Testis (tissue), 3 donors: ENCODE measurements around the gene GTF2F1. TPM values are rescaled to one million over a fixed set of nuclear protein-coding genes. Genes with fewer than 3 reads are reported as not detected.

ENCODE experiments used
- DNase-seq: peaks from one replicate; pipeline ENCODE4 v3.0.0-alpha.2; 2019
- H3K27ac ChIP-seq, 2 donors: fragments of 200-600 bp; sonication (generic); one replicate each; pipeline ENCODE4 v1.5.1; 2019
- H3K27me3 ChIP-seq: fragments of 200-600 bp; sonication (generic); one replicate; pipeline ENCODE4 v1.5.1; 2019
- H3K36me3 ChIP-seq: fragments of 200-600 bp; sonication (generic); one replicate; pipeline ENCODE4 v1.5.1; 2017; ENCODE audit warnings: low read depth; ENCODE audit errors: missing control alignments
- H3K4me1 ChIP-seq: fragments of 200-600 bp; sonication (generic); one replicate; pipeline ENCODE4 v1.5.1; 2019
- H3K4me3 ChIP-seq, 2 donors: fragments of 200-600 bp; sonication (generic); one replicate each; pipeline ENCODE4 v1.5.1; 2017 to 2019
- H3K9me3 ChIP-seq: fragments of 200-600 bp; sonication (generic); one replicate; pipeline ENCODE4 v1.5.1; 2017
- POLR2A ChIP-seq: fragments of 450-650 bp; IDR thresholded peaks from one replicate; pipeline ENCODE4 v1.6.1; 2017; ENCODE audit warnings: antibody characterized with exemption, mild to moderate bottlenecking, moderate library complexity
- WGBS, 2 donors: methylation state at CpG; one replicate each; pipeline ENCODE4 v1.1.5; 2018; 5-methylcytosine and 5-hydroxymethylcytosine counted together
- intact Hi-C: fragments of 100-400 bp; cut with DNase I; formaldehyde crosslinking; loops from one replicate; pipeline ENCODE4 v1.15.1; 2023; ENCODE audit warnings: low total_unique reads
- polyA plus RNA-seq: library from polyadenylated mRNA; stranded (reverse); fragments of 350-450 nt; fragmentation: Illumina TruSeq; extraction: RNeasy Lipid Tissue Mini Kit (QIAGEN cat#74804); gene quantifications from one replicate; pipeline ENCODE4 v1.2.3, GENCODE V29; 2014; ENCODE audit warnings: low read depth, low replicate concordance; ENCODE audit not compliant: insufficient read depth
- total RNA-seq, 2 donors: library from RNA; depleted of rRNA; stranded (reverse); fragments of >200 nt; gene quantifications; one replicate each; pipeline ENCODE4 v1.2.3, GENCODE V29; 2016
- TF ChIP-seq, protein P1 (sequence below), 3 experiments: fragments of 450-650 bp in 2 of 3; fragments of 200-600 bp in 1 of 3; sonication (generic) in 1 of 3; IDR thresholded peaks; one replicate each; pipeline ENCODE4 v1.5.1; 2016 to 2019; ENCODE audit warnings: antibody characterized with exemption in 3 of 3, mild to moderate bottlenecking in 2 of 3, moderate library complexity in 1 of 3

GTF2F1 gene
- total and polyA plus RNA-seq, 3 donors from 2014 or later = 78.1 to 122 (median 81.1) TPM

DNA sequence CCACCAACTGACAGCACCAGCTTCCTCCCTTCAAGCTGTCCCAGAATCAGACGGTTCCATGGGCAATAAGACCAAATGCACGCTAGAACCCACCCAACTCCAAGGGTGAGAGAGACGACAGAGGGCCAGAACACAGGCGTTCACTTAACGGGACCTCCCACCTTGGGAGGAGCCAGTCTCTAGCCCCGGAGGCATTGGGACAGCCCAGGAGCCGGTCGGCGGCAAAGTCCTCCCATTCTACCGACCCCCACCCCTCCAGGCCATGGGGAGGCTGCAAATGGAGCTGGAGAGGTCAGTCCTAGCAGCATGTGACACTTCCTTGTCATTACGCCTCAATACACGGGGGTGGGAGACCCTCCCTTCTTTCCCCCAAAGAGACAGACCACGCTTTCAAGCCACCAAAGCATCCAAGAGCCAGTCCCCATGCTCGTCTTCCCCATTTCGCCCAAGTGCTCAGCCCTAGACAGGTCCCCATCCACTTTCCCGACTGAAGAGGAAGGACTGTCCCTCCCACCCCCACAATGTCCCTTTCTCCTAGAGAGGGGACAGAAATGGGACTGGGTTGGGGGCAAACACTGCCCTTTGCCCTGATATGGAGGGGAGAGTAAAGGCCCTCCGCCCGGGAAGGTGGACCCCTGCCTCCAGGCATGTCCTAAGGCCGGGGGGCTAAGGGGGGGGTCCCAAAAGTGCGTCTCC, 30.7 kb upstream of the GTF2F1 start:
- no peaks in the 10 kb centered on the region for H3K36me3 ChIP-seq
- WGBS, 2 donors = 1% methylated on average over 13 to 20 of the region's 20 CpGs
- no peaks in the 10 kb centered on the region for H3K27me3 ChIP-seq
- H3K9me3 ChIP-seq = no peaks in the 10 kb centered on the region
- no peak for TF ChIP-seq POLR2A
- TF ChIP-seq, protein P1, sequence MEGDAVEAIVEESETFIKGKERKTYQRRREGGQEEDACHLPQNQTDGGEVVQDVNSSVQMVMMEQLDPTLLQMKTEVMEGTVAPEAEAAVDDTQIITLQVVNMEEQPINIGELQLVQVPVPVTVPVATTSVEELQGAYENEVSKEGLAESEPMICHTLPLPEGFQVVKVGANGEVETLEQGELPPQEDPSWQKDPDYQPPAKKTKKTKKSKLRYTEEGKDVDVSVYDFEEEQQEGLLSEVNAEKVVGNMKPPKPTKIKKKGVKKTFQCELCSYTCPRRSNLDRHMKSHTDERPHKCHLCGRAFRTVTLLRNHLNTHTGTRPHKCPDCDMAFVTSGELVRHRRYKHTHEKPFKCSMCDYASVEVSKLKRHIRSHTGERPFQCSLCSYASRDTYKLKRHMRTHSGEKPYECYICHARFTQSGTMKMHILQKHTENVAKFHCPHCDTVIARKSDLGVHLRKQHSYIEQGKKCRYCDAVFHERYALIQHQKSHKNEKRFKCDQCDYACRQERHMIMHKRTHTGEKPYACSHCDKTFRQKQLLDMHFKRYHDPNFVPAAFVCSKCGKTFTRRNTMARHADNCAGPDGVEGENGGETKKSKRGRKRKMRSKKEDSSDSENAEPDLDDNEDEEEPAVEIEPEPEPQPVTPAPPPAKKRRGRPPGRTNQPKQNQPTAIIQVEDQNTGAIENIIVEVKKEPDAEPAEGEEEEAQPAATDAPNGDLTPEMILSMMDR (IDR thresholded peaks at IDR 0.05) = no peak
- H3K4me3 ChIP-seq = peak overlapping the region; percentile 82 to 88
- H3K4me1 ChIP-seq = peaks cover 16% of the 10 kb centered on the region
- H3K27ac ChIP-seq = peak overlapping the region; percentile 73 to 74
- intact Hi-C loops = no loop called here
- peak; percentile 65 for DNase-seq

GRCh38 chr19:6421075-6422014, 28.4 kb upstream of the GTF2F1 start:
- Histone ChIP-seq H3K36me3 (no peaks in the 10 kb centered on the region), H3K9me3 (no peaks in the 10 kb centered on the region), H3K27me3 (no peaks in the 10 kb centered on the region), H3K27ac (no peak overlapping the region), H3K4me3 (no peak overlapping the region), H3K4me1 (peaks cover 16% of the 10 kb centered on the region)
- DNase-seq = no peak
- TF ChIP-seq, protein P1 (IDR thresholded peaks at IDR 0.05) = no peak
- no peak for TF ChIP-seq POLR2A
- intact Hi-C loops = no loop called here
- WGBS, 2 donors = 80% methylated on average over 10 to 20 of the region's 20 CpGs

DNA sequence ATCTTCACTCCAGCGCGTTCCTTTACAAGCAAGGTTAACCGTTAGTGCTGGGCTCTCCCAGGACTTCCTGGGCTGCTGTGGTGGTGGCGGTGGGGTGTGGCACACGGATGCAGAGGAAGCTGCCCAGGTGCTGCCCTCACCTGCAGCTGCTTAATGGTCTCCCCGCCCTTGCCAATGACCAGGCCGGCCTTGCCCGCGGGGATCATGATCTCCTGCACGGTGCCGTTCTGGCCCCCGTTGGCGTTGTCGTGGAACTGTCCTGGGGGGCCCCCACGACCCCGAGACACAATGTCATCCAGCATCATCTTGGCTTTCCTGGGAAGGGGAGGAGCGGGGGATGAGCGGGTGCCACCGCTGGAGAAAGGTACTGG, 25.6 kb upstream of the GTF2F1 start:
- WGBS, 2 donors = 73 to 93% methylated on average over 6 to 19 of the region's 19 CpGs
- peaks cover 19% of the 10 kb centered on the region for H3K4me1 ChIP-seq
- H3K9me3 ChIP-seq = no peaks in the 10 kb centered on the region
- H3K27ac ChIP-seq = no peak overlapping the region
- H3K27me3 ChIP-seq = no peaks in the 10 kb centered on the region
- intact Hi-C loops = no loop called here
- no peak for TF ChIP-seq POLR2A
- TF ChIP-seq, protein P1 (IDR thresholded peaks at IDR 0.05) = no peak
- no peak for DNase-seq
- H3K36me3 ChIP-seq = no peaks in the 10 kb centered on the region
- H3K4me3 ChIP-seq = no peak overlapping the region

- 69 to 91% methylated on average over 14 to 33 of the region's 33 CpGs for WGBS, 2 donors
- intact Hi-C loops = no loop called here
- no peak overlapping the region for H3K4me3 ChIP-seq
- H3K36me3 ChIP-seq = no peaks in the 10 kb centered on the region
- H3K9me3 ChIP-seq = no peaks in the 10 kb centered on the region
- H3K27ac ChIP-seq = no peak overlapping the region
- TF ChIP-seq POLR2A = no peak
- TF ChIP-seq, protein P1 (IDR thresholded peaks at IDR 0.05) = peak in 2 of 3 experiments; percentile 23 to 32
- peak; percentile 55 for DNase-seq
- peaks cover 14% of the 10 kb centered on the region for H3K4me1 ChIP-seq
- H3K27me3 ChIP-seq = no peaks in the 10 kb centered on the region
These were observed 25.0 kb upstream of the GTF2F1 start for GRCh38 chr19:6417713-6418561.
